Effector memory CD8-positive, alpha-beta T cell (primary cell): ENCODE data around the gene COBL.
"Not testable (repeated sequence)": the region's sequence is repeated elsewhere in the genome, so short reads cannot be mapped to it uniquely, and the experiment has no call there.

ENCODE experiments used
- ATAC-seq: fragments of 150-1000 bp; cut with Tn5 transposase; replicated peaks from 2 replicates; pipeline ENCODE4 v1.10.0; 2021; ENCODE audit warnings: mild to moderate bottlenecking, moderate library complexity
- DNase-seq, 3 experiments: peaks; one replicate each; pipeline ENCODE4 v3.0.0; 2021
- H3K27ac Mint-ChIP-seq, 2 donors: one replicate each; pipeline ENCODE4 v1.8.0; 2022; ENCODE audit warnings: mild to moderate bottlenecking in 2 of 2, mixed read lengths in 2 of 2, moderate library complexity in 2 of 2
- H3K27me3 Mint-ChIP-seq, 2 donors: one replicate each; pipeline ENCODE4 v1.8.0; 2022; ENCODE audit warnings: mixed read lengths in 2 of 2
- H3K36me3 Mint-ChIP-seq: one replicate; pipeline ENCODE4 v1.8.0; 2022; ENCODE audit warnings: mild to moderate bottlenecking, moderate library complexity, mixed read lengths; ENCODE audit not compliant: insufficient read depth
- H3K4me1 Mint-ChIP-seq, 2 donors: one replicate each; pipeline ENCODE4 v1.8.0; 2022; ENCODE audit warnings: low read depth in 2 of 2, mixed read lengths in 2 of 2
- H3K4me3 Mint-ChIP-seq, 2 donors: one replicate each; pipeline ENCODE4 v1.8.0; 2022; ENCODE audit warnings: mild to moderate bottlenecking in 2 of 2, mixed read lengths in 2 of 2, moderate library complexity in 2 of 2
- H3K9me3 Mint-ChIP-seq, 2 donors: one replicate each; pipeline ENCODE4 v1.8.0; 2022; ENCODE audit warnings: mixed read lengths in 2 of 2

The COBL gene

GRCh38 chr7:51006483-51007235, 309.9 kb downstream of the COBL start:
- Mint-ChIP-seq H3K4me1 (no peaks in the 10 kb centered on the region), H3K36me3 (no peaks in the 10 kb centered on the region), H3K4me3 (no peak overlapping the region), H3K27ac (no peak overlapping the region), H3K27me3 (peaks cover 1 to 7% of the 10 kb centered on the region in 2 donors), H3K9me3 (no peaks in the 10 kb centered on the region)
- no peak for ATAC-seq
- DNase-seq, result no peak

GRCh38 chr7:51005074-51005473, 311.5 kb downstream of the COBL start:
- Mint-ChIP-seq H3K36me3 (no peaks in the 10 kb centered on the region), H3K27ac (no peak overlapping the region), H3K9me3 (no peaks in the 10 kb centered on the region), H3K4me1 (no peaks in the 10 kb centered on the region), H3K27me3 (peaks cover 0 to 7% of the 10 kb centered on the region in 2 donors), H3K4me3 (no peak overlapping the region)
- ATAC-seq (no peak), DNase-seq (no peak)

GRCh38 chr7:51000956-51001355, 315.7 kb downstream of the COBL start:
- H3K27ac Mint-ChIP-seq, result no peak overlapping the region
- DNase-seq (no peak), ATAC-seq (no peak)
- H3K4me3 Mint-ChIP-seq, result no peak overlapping the region
- H3K4me1 Mint-ChIP-seq, result no peaks in the 10 kb centered on the region
- H3K9me3 Mint-ChIP-seq, result no peaks in the 10 kb centered on the region
- H3K36me3 Mint-ChIP-seq, result no peaks in the 10 kb centered on the region
- peaks cover 0 to 7% of the 10 kb centered on the region in 2 donors for H3K27me3 Mint-ChIP-seq

GRCh38 chr7:50994753-50995319, 321.8 kb downstream of the COBL start:
- H3K9me3 Mint-ChIP-seq, result peaks cover 0 to 2% of the 10 kb centered on the region in 2 donors
- H3K27me3 Mint-ChIP-seq, result peaks cover 0 to 17% of the 10 kb centered on the region in 2 donors
- H3K4me1 Mint-ChIP-seq, result no peaks in the 10 kb centered on the region
- ATAC-seq, result no peak
- DNase-seq, result no peak
- H3K36me3 Mint-ChIP-seq, result no peaks in the 10 kb centered on the region
- H3K4me3 Mint-ChIP-seq, result no peak overlapping the region
- H3K27ac Mint-ChIP-seq, result no peak overlapping the region

GRCh38 chr7:50990214-50990613, 326.4 kb downstream of the COBL start:
- DNase-seq, H3K9me3 Mint-ChIP-seq, H3K36me3 Mint-ChIP-seq, H3K27ac Mint-ChIP-seq, ATAC-seq, H3K4me3 Mint-ChIP-seq, H3K4me1 Mint-ChIP-seq: not testable (repeated sequence)
- H3K27me3 Mint-ChIP-seq, result peaks cover 0 to 20% of the 10 kb centered on the region in 2 donors

GRCh38 chr7:50988988-50989387, 327.6 kb downstream of the COBL start:
- no peak for DNase-seq
- no peak overlapping the region for H3K27ac Mint-ChIP-seq
- H3K4me3 Mint-ChIP-seq, result no peak overlapping the region
- no peak for ATAC-seq
- H3K9me3 Mint-ChIP-seq, result peaks cover 0 to 2% of the 10 kb centered on the region in 2 donors
- no peaks in the 10 kb centered on the region for H3K4me1 Mint-ChIP-seq
- H3K36me3 Mint-ChIP-seq, result no peaks in the 10 kb centered on the region
- peaks cover 3 to 14% of the 10 kb centered on the region in 2 donors for H3K27me3 Mint-ChIP-seq

- no peak for DNase-seq
- H3K36me3 Mint-ChIP-seq, result no peaks in the 10 kb centered on the region
- ATAC-seq, result no peak
- peaks cover 8 to 16% of the 10 kb centered on the region in 2 donors for H3K27me3 Mint-ChIP-seq
- peaks cover 0 to 2% of the 10 kb centered on the region in 2 donors for H3K9me3 Mint-ChIP-seq
- H3K27ac Mint-ChIP-seq, result no peak overlapping the region
- H3K4me1 Mint-ChIP-seq, result no peaks in the 10 kb centered on the region
- H3K4me3 Mint-ChIP-seq, result no peak overlapping the region
These were observed 328.1 kb downstream of the COBL start for GRCh38 chr7:50988465-50988864.

- Mint-ChIP-seq H3K4me3 (no peak overlapping the region), H3K9me3 (no peaks in the 10 kb centered on the region), H3K27me3 (peaks cover 19 to 21% of the 10 kb centered on the region in 2 donors), H3K36me3 (no peaks in the 10 kb centered on the region), H3K4me1 (no peaks in the 10 kb centered on the region), H3K27ac (no peak overlapping the region)
- DNase-seq (no peak), ATAC-seq (no peak)
These were observed 331.5 kb downstream of the COBL start for GRCh38 chr7:50985096-50985495.

- ATAC-seq (no peak), DNase-seq (no peak)
- H3K36me3 Mint-ChIP-seq, result no peaks in the 10 kb centered on the region
- H3K27me3 Mint-ChIP-seq, result peaks cover 19 to 21% of the 10 kb centered on the region in 2 donors
- no peak overlapping the region for H3K4me3 Mint-ChIP-seq
- H3K27ac Mint-ChIP-seq, result no peak overlapping the region
- peaks cover 0 to 5% of the 10 kb centered on the region in 2 donors for H3K9me3 Mint-ChIP-seq
- no peaks in the 10 kb centered on the region for H3K4me1 Mint-ChIP-seq
These were observed 332.8 kb downstream of the COBL start for GRCh38 chr7:50983850-50984249.

GRCh38 chr7:50982626-50983025, 334.0 kb downstream of the COBL start:
- peaks cover 19 to 21% of the 10 kb centered on the region in 2 donors for H3K27me3 Mint-ChIP-seq
- no peaks in the 10 kb centered on the region for H3K36me3 Mint-ChIP-seq
- no peak overlapping the region for H3K27ac Mint-ChIP-seq
- no peaks in the 10 kb centered on the region for H3K4me1 Mint-ChIP-seq
- peaks cover 0 to 8% of the 10 kb centered on the region in 2 donors for H3K9me3 Mint-ChIP-seq
- ATAC-seq, result no peak
- no peak overlapping the region for H3K4me3 Mint-ChIP-seq
- no peak for DNase-seq

- Mint-ChIP-seq H3K36me3 (no peaks in the 10 kb centered on the region), H3K27me3 (peaks cover 19 to 21% of the 10 kb centered on the region in 2 donors), H3K9me3 (peaks cover 0 to 8% of the 10 kb centered on the region in 2 donors), H3K4me3 (no peak overlapping the region), H3K27ac (no peak overlapping the region), H3K4me1 (no peaks in the 10 kb centered on the region)
- ATAC-seq (no peak), DNase-seq (no peak)
These were observed 334.9 kb downstream of the COBL start for GRCh38 chr7:50981743-50982142.

GRCh38 chr7:50980411-50980810, 336.2 kb downstream of the COBL start:
- Mint-ChIP-seq H3K4me1 (no peaks in the 10 kb centered on the region), H3K9me3 (peaks cover 0 to 8% of the 10 kb centered on the region in 2 donors), H3K36me3 (no peaks in the 10 kb centered on the region), H3K4me3 (no peak overlapping the region), H3K27ac (no peak overlapping the region), H3K27me3 (peaks cover 13 to 21% of the 10 kb centered on the region in 2 donors)
- DNase-seq (no peak), ATAC-seq (no peak)

GRCh38 chr7:50978633-50979215, 337.9 kb downstream of the COBL start:
- ATAC-seq (no peak), DNase-seq (no peak)
- Mint-ChIP-seq H3K4me3 (no peak overlapping the region), H3K27ac (no peak overlapping the region), H3K36me3 (no peaks in the 10 kb centered on the region), H3K27me3 (peaks cover 13 to 19% of the 10 kb centered on the region in 2 donors), H3K9me3 (peaks cover 0 to 8% of the 10 kb centered on the region in 2 donors), H3K4me1 (no peaks in the 10 kb centered on the region)

- no peak overlapping the region for H3K4me3 Mint-ChIP-seq
These were observed 339.2 kb downstream of the COBL start for GRCh38 chr7:50977421-50977820.

More at GRCh38 chr7:50977421-50977820, 339.2 kb downstream of the COBL start:
- H3K27me3 Mint-ChIP-seq, result peaks cover 15 to 25% of the 10 kb centered on the region in 2 donors
- peaks cover 0 to 13% of the 10 kb centered on the region in 2 donors for H3K9me3 Mint-ChIP-seq
- ATAC-seq (no peak), DNase-seq (no peak)
- H3K36me3 Mint-ChIP-seq, result no peaks in the 10 kb centered on the region
- H3K27ac Mint-ChIP-seq, result no peak overlapping the region
- no peaks in the 10 kb centered on the region for H3K4me1 Mint-ChIP-seq
